Right kidney (tissue), 1 donor: ENCODE data around the gene NRG3.
A peak's percentile ranks its signal among the peaks of the same experiment; 100 is the strongest.
"Not testable (repeated sequence)": the region's sequence is repeated elsewhere in the genome, so short reads cannot be mapped to it uniquely, and the experiment has no call there.

Source experiments
- DNase-seq: peaks from one replicate; pipeline ENCODE4 v3.0.0-alpha.2; 2016

The NRG3 gene

GRCh38 chr10:82925547-82925946 lies 1050.6 kb downstream of the NRG3 start:
- no peak for DNase-seq

GRCh38 chr10:82932451-82932850 lies 1057.5 kb downstream of the NRG3 start:
- DNase-seq: no peak

- DNase-seq: no peak
These were observed 1059.4 kb downstream of the NRG3 start for GRCh38 chr10:82934429-82934828.

- no peak for DNase-seq
These were observed 1060.0 kb downstream of the NRG3 start for GRCh38 chr10:82934947-82935346.

GRCh38 chr10:82938331-82938730 lies 1063.3 kb downstream of the NRG3 start:
- DNase-seq: no peak

GRCh38 chr10:82942286-82943099 lies 1067.5 kb downstream of the NRG3 start:
- DNase-seq: peak; percentile 9

- no peak for DNase-seq
These were observed 1068.1 kb downstream of the NRG3 start for GRCh38 chr10:82943142-82943541.

GRCh38 chr10:82949816-82950575 lies 1075.0 kb downstream of the NRG3 start:
- no peak for DNase-seq

GRCh38 chr10:82953331-82953730 lies 1078.3 kb downstream of the NRG3 start:
- DNase-seq: no peak

GRCh38 chr10:82953909-82954308 lies 1078.9 kb downstream of the NRG3 start:
- DNase-seq: no peak

GRCh38 chr10:82960421-82961060 lies 1085.5 kb downstream of the NRG3 start:
- DNase-seq: not testable (repeated sequence)

- DNase-seq: no peak
These were observed 1086.9 kb downstream of the NRG3 start for GRCh38 chr10:82961864-82962263.

GRCh38 chr10:82966130-82966529 lies 1091.1 kb downstream of the NRG3 start:
- no peak for DNase-seq

- DNase-seq: no peak
These were observed 1093.5 kb downstream of the NRG3 start for GRCh38 chr10:82968533-82968932.

GRCh38 chr10:82969405-82969804 lies 1094.4 kb downstream of the NRG3 start:
- no peak for DNase-seq

GRCh38 chr10:82980321-82980720 lies 1105.3 kb downstream of the NRG3 start:
- DNase-seq: no peak

- no peak for DNase-seq
These were observed 1106.2 kb downstream of the NRG3 start for GRCh38 chr10:82981137-82981723.

GRCh38 chr10:82982110-82982608 lies 1107.2 kb downstream of the NRG3 start:
- DNase-seq: no peak

- no peak for DNase-seq
These were observed 1111.2 kb downstream of the NRG3 start for GRCh38 chr10:82986216-82986615.

- DNase-seq: not testable (repeated sequence)
These were observed 1131.5 kb downstream of the NRG3 start for GRCh38 chr10:83006479-83006878.

GRCh38 chr10:83007510-83007909 lies 1132.5 kb downstream of the NRG3 start:
- no peak for DNase-seq

- no peak for DNase-seq
These were observed 1137.9 kb downstream of the NRG3 start for GRCh38 chr10:83012866-83013265.
